Upper lobe of left lung (tissue), 4 donors: ENCODE measurements around the gene SURF1.

Experiments
- EP300 ChIP-seq, 4 donors: sonication (generic); formaldehyde crosslinking; IDR thresholded peaks; one replicate each; pipeline ENCODE4 v1.5.1; 2017; ENCODE audit warnings: antibody characterized with exemption in 4 of 4, control low read depth in 2 of 4
- POLR2A ChIP-seq, 4 donors: fragments of 450-650 bp; IDR thresholded peaks; one replicate each; pipeline ENCODE4 v1.5.1; 2016 to 2017; ENCODE audit warnings: antibody characterized with exemption in 4 of 4, mild to moderate bottlenecking in 2 of 4
- POLR2AphosphoS5 ChIP-seq, 2 donors: sonication (generic); formaldehyde crosslinking; IDR thresholded peaks; one replicate each; pipeline ENCODE4 v1.5.1; 2017; ENCODE audit warnings: antibody characterized with exemption in 2 of 2
- TF ChIP-seq, protein P1 (sequence below), 6 experiments: fragments of 450-650 bp in 4 of 6; fragments of 200-600 bp in 2 of 6; sonication (generic) in 2 of 6; IDR thresholded peaks; one replicate each; pipeline ENCODE4 v1.5.1; 2016 to 2019; ENCODE audit warnings: antibody characterized with exemption in 6 of 6

- TF ChIP-seq, protein P1, sequence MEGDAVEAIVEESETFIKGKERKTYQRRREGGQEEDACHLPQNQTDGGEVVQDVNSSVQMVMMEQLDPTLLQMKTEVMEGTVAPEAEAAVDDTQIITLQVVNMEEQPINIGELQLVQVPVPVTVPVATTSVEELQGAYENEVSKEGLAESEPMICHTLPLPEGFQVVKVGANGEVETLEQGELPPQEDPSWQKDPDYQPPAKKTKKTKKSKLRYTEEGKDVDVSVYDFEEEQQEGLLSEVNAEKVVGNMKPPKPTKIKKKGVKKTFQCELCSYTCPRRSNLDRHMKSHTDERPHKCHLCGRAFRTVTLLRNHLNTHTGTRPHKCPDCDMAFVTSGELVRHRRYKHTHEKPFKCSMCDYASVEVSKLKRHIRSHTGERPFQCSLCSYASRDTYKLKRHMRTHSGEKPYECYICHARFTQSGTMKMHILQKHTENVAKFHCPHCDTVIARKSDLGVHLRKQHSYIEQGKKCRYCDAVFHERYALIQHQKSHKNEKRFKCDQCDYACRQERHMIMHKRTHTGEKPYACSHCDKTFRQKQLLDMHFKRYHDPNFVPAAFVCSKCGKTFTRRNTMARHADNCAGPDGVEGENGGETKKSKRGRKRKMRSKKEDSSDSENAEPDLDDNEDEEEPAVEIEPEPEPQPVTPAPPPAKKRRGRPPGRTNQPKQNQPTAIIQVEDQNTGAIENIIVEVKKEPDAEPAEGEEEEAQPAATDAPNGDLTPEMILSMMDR (IDR thresholded peaks at IDR 0.05) = no peak
- no peak for TF ChIP-seq POLR2A (IDR thresholded peaks at IDR 0.05)
- no peak for TF ChIP-seq POLR2AphosphoS5 (IDR thresholded peaks at IDR 0.05)
- TF ChIP-seq EP300 (IDR thresholded peaks at IDR 0.05) = no peak
Measured at GRCh38 chr9:133394687-133395271, 38.5 kb upstream of the SURF1 start.
